Right atrium auricular region (tissue), 2 donors: Measurements from ENCODE around the gene NRK. TPM values are rescaled to one million over a fixed set of nuclear protein-coding genes. Genes with fewer than 3 reads are reported as not detected.
"Not testable (repeated sequence)": the region's sequence is repeated elsewhere in the genome, so short reads cannot be mapped to it uniquely, and the experiment has no call there.

ENCODE experiments used
- DNase-seq: peaks from one replicate; pipeline ENCODE4 v3.0.0-alpha.2; 2019; ENCODE audit warnings: low spot score
- H3K27ac ChIP-seq, 2 donors: fragments of 200-600 bp; sonication (generic); 1 replicate in 1 of 2; 2 replicates in 1 of 2; pipeline ENCODE4 v1.5.1; 2016 to 2019
- H3K27me3 ChIP-seq, 2 donors: fragments of 200-600 bp; sonication (generic); one replicate each; pipeline versions ENCODE4 v1.5.1 to v1.6.0; 2017 to 2019
- H3K36me3 ChIP-seq: fragments of 200-600 bp; sonication (generic); one replicate; pipeline ENCODE4 v1.5.1; 2016
- H3K4me1 ChIP-seq, 2 donors: fragments of 200-600 bp; sonication (generic); one replicate each; pipeline versions ENCODE4 v1.5.1 to v1.6.0; 2017 to 2019
- H3K4me3 ChIP-seq, 2 donors: fragments of 200-600 bp; sonication (generic); 1 replicate in 1 of 2; 2 replicates in 1 of 2; pipeline ENCODE4 v1.5.1; 2017 to 2019; ENCODE audit warnings: mild to moderate bottlenecking in 1 of 2, moderate library complexity in 1 of 2
- H3K9me3 ChIP-seq, 2 donors: fragments of 200-600 bp; sonication (generic); one replicate each; pipeline ENCODE4 v1.5.1; 2019
- CTCF ChIP-seq, 2 donors: fragments of 200-600 bp; sonication (generic); IDR thresholded peaks; one replicate each; pipeline ENCODE4 v1.5.1; 2019; ENCODE audit warnings: antibody characterized with exemption in 2 of 2
- total RNA-seq, 2 donors: library from RNA; depleted of rRNA; stranded (reverse); fragments of >200 nt; gene quantifications; one replicate each; pipeline ENCODE4 v1.1.0, GENCODE V29; 2016

Gene NRK
- total RNA-seq, 2 donors from 2014 or later, result 0.39 to 2.3 TPM

GRCh38 chrX:105803891-105804290 lies 18.4 kb upstream of the NRK start:
- H3K36me3 ChIP-seq, result no peaks in the 10 kb centered on the region
- no peak overlapping the region for H3K27ac ChIP-seq
- no peaks in the 10 kb centered on the region for H3K27me3 ChIP-seq
- DNase-seq, result no peak
- no peak overlapping the region for H3K4me3 ChIP-seq
- TF ChIP-seq CTCF (IDR thresholded peaks at IDR 0.05), result no peak
- no peaks in the 10 kb centered on the region for H3K4me1 ChIP-seq
- H3K9me3 ChIP-seq, result peaks cover 0 to 14% of the 10 kb centered on the region in 2 donors

- H3K36me3 ChIP-seq, H3K4me3 ChIP-seq, H3K4me1 ChIP-seq: not testable (repeated sequence)
Observed at GRCh38 chrX:105805655-105806054, 16.7 kb upstream of the NRK start.

GRCh38 chrX:105816517-105816916 lies 5.8 kb upstream of the NRK start:
- no peak for TF ChIP-seq CTCF (IDR thresholded peaks at IDR 0.05)
- no peaks in the 10 kb centered on the region for H3K4me1 ChIP-seq
- H3K4me3 ChIP-seq, result no peak overlapping the region
- no peak overlapping the region for H3K27ac ChIP-seq
- no peak for DNase-seq
- H3K9me3 ChIP-seq, result no peaks in the 10 kb centered on the region
- H3K27me3 ChIP-seq, result peaks cover 0 to 2% of the 10 kb centered on the region in 2 donors
- H3K36me3 ChIP-seq, result no peaks in the 10 kb centered on the region

More at GRCh38 chrX:105805655-105806054, 16.7 kb upstream of the NRK start:
- not testable (repeated sequence) for H3K27me3 ChIP-seq, H3K27ac ChIP-seq, DNase-seq
- H3K9me3 ChIP-seq, result peaks cover 0 to 14% of the 10 kb centered on the region in 2 donors

GRCh38 chrX:105820247-105820646 lies 2.1 kb upstream of the NRK start:
- H3K36me3 ChIP-seq, result no peaks in the 10 kb centered on the region
- no peak for TF ChIP-seq CTCF (IDR thresholded peaks at IDR 0.05)
- no peaks in the 10 kb centered on the region for H3K4me1 ChIP-seq
- H3K27me3 ChIP-seq, result peaks cover 0 to 2% of the 10 kb centered on the region in 2 donors
- H3K27ac ChIP-seq, result no peak overlapping the region
- DNase-seq, result no peak
- no peak overlapping the region for H3K4me3 ChIP-seq
- no peaks in the 10 kb centered on the region for H3K9me3 ChIP-seq

GRCh38 chrX:105821471-105822121 lies 743 bp upstream of the NRK start:
- TF ChIP-seq CTCF (IDR thresholded peaks at IDR 0.05), result no peak
- Histone ChIP-seq H3K36me3 (no peaks in the 10 kb centered on the region), H3K9me3 (no peaks in the 10 kb centered on the region), H3K27ac (no peak overlapping the region), H3K4me3 (peak overlapping the region; percentile 17 to 40), H3K27me3 (peaks cover 0 to 2% of the 10 kb centered on the region in 2 donors), H3K4me1 (no peaks in the 10 kb centered on the region)
- DNase-seq, result no peak

- TF ChIP-seq CTCF (IDR thresholded peaks at IDR 0.05), result no peak
- no peaks in the 10 kb centered on the region for H3K4me1 ChIP-seq
- no peaks in the 10 kb centered on the region for H3K36me3 ChIP-seq
- H3K27me3 ChIP-seq, result peaks cover 0 to 2% of the 10 kb centered on the region in 2 donors
- H3K27ac ChIP-seq, result peak overlapping the region in 1 of 2 donors; percentile 28
- no peaks in the 10 kb centered on the region for H3K9me3 ChIP-seq
- no peak for DNase-seq
- peak overlapping the region; percentile 17 to 40 for H3K4me3 ChIP-seq
Observed at GRCh38 chrX:105823092-105823455, 735 bp downstream of the NRK start.
